SHP77 (cell line): ENCODE measurements around the gene TRIM2.
"Not testable (repeated sequence)": the region's sequence is repeated elsewhere in the genome, so short reads cannot be mapped to it uniquely, and the experiment has no call there.

Experiments
- DNase-seq, 2 experiments: peaks; one replicate each; lab custom pipeline; 2025; lab: John Stamatoyannopoulos, UW

The TRIM2 gene

DNA sequence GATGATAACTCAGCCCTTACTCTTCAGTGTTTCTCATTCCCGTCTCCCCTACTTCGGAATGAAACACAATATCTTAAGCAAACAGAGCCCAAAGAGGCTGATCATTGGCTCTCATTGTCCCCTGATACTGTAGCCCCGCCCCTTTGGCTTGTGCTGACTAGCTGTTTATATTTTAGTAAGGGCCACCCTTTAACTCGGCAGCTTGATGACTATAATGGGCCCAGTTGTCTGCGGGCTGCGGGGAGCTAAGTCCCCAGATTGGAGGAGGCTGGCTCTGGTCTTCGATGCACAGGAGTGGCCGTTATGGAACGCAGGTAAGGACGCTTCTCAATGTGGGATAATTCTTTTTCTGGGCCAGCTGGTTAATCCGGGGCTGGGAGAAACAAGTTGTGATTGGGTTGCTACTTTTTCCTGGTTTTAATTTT is at the start of gene TRIM2:
Gene TRIM2, plus strand, starts transcription at position 197 of the 425 bp plus-strand sequence. Its CDS starts 88 bp downstream, at position 285.
- no peak for DNase-seq

DNA sequence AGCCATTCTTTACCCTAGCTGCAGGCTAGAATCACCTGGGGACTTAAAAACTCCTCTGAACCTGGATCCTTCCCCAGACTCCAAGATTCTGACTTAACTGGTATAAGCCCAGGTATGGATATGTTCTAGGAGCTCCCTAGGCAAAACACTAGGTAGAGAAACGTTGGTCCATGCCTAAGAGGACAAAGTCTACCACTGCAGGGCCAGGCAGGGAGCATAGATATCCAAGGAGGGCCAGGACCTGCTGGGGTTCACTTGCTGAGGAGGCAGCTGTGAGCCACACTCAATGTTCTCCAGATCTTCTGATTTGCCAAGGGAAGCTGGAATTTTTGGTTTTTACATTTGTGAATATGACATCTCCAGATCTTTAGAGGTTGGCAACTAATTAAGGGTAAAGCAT is 48.6 kb upstream of the TRIM2 start:
- DNase-seq: no peak

DNA sequence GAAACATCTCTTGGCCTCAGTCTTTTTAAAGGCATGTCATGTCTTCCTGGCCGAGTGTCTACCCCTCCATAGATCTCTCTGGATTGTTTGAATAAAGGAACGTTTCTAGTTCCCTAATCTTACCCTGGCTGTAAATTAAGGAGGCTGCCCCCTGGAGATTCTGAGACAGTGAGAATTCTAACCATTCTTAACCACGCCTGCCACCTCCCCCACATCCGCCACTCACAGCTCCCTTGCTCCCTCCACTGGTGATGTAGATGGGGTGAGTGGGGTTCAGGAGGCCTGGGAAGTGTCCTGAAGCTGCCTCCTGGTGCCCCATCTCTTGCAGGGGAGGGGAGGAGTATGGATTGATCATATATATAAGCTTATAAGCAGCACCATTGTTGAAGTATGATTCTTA is 48.0 kb upstream of the TRIM2 start:
- DNase-seq: no peak

DNA sequence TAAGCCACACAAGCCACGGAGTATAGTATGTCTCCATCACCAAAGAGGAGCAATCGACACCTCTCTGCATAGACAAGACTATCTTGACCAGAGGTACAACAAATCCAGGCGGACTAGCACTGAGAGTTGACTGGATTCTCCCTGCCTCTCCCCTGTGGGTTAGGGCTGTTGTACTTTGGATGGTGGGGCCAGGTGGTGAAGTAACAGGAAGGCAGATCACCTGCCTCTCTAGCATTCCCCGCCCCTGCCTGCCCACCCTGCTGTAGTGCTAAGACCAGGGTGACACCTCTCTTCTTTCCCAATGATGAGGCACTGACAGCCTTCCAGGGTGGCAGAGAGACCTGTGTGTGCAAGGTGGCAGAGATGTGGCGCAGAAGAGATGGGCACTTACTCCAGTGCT is 47.5 kb upstream of the TRIM2 start:
- no peak for DNase-seq

DNA sequence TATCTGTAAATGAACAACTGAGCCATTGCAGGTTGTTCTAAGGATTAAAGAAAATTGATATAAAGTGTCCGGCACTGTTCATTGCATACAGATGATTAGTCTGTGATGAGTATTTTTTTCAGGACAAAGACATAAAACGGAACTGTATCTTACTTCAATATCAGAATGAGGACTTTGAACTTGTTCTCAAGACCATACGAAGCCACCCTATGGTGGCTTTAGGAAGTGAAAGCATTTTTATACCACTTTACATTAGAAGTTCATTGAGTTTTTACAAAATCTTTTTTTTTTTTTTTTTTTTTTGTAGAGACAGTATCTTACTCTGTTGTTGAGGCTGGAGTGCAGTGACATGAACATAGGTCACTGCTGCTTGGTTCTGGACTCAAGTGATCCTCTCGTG is 45.2 kb upstream of the TRIM2 start:
- no peak for DNase-seq

DNA sequence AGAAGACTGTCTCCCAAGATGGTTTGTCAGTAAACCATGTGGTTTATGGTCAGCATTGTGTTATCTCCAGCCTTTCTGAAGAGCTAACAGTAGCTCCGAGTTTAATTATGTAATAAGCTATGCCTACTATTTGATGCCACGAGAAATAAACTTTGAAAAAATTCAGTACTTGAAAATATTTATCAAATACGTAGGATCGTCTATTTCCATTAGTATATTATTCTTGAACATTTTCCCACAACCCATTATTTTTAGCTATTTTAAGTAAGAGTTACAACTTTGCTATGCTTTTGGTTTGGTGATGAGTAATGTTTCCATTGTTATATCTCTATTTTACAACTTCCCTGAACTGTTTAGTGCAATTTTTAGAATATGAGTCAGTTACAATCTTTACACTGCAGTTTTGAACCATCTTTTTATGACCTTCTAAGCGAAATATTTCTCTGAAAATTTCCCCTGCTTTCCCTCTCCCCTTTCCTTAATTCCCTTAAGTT is 44.5 kb upstream of the TRIM2 start:
- no peak for DNase-seq

DNA sequence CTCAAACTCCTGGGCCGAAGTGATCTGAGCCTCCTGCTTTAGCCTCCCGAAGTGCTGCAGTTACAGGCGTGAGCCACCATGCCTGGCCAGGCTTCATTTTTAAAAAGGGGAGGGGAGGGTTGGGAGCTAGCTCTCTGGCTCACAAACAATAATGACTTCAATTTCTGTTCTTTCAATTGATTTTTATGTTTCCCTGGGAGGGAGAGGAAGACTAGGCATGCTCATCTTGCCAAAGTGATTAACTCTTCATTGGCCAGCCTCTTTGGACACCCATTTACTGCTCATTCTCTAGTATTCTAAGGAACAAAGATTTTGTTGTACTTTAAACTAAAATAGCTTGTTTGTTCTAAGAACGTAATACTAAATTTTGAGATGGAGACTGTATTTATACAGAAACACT is 43.4 kb upstream of the TRIM2 start:
- no peak for DNase-seq

DNA sequence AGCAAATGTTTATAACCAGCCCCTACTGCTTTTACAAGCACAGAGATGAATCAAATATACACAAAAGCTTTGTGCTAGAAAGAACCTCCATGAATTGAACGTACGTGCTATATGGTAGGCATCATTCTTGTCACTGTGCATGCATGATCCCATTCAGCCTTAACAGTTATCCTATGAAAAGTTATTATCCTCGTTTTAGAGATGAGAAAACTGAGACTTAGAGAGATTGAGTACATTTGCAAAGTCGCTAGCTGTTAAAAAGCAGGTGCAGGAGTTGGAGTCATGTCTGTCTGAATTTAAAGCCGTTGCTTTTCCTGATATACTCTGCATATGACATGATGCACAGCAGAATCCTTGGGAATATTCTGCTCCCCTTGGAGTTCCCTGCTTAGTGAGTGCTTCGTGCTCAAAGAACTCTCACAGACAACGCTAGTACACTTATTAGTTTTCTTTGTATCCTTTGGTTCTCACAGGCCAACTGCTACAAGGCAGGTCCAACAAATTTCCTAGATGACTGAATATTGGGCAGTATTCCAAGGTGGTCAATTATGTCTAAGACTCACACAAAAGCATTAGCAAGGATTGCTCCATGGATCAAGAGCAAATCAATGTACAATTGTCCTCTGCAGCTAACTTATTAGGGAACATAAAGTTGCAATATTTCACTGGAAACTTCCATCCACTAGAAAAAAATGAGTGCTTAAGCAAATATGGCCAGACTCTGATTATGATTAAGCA is 42.8 kb upstream of the TRIM2 start:
- no peak for DNase-seq

DNA sequence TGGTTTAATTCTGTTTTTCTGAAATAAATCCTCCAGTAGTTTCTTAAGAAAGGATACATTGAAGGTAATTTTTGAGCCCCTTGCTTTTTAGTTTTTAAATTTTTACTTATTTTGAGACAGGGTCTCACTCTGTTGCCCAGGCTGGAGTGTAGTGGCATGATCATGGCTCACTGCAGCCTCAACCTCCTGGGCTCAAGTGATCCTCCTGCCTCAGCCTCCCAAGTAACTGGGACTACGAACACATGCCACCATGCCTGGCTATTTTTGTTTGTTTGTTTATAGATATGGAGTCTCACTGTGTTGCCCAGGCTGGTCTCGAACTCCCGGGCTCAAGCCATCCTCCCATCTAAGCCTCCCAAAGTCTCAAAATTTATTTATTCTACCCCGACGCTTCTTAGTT is 39.0 kb upstream of the TRIM2 start:
- DNase-seq: not testable (repeated sequence)

DNA sequence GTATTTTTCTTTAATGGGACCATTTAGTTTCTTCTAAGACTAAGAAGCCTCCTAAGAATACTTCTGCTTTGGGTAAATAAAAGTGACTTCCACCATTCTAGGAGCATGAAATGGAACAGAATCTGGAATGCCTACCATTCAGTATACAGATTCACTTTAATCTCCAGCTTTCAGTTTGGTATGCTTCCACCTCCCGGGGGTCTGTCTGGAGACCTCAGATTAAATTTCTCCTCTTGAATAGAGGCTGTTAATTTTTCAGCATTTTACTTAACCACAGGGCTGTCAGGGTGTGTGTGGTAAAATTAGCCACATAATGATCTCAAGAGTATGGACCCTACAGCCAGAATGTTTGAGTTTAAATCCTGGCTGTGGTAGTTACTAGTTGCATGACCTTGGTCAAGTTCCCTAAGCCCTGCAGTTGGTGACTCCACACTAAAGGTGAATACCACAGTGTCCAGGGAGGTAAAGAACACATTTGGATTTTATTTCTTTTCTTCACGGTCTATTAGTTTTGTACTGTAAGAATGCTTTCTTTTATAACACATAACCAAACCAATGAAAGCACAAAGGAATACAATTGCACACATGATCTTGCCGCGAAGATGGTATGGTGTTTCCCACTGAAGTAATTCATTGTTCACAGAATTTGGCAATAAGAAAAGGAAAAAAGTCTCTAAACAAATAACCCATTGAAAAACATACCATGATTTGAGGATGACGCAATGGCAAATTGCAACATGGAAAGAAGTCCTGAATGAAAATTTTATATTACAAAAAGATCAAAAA is 37.3 kb upstream of the TRIM2 start:
- no peak for DNase-seq

DNA sequence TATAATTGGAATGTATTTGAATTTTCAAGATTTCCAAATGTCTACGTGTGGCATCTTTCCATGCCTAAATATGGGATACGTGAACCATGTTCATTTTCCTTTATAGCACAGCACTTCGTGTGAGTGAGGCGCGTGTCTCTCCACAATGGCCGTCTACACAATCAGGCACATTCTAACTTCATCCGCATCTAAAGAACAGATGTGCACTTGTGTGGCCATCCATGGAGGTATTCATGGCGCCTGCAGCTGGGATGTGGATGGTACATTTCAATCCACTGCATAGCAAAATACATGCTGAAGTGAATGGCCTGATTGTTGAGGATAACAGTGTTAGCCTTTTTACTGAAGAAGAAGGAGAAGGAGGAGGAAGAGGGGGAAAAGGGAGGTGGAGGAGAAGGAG is 34.5 kb upstream of the TRIM2 start:
- no peak for DNase-seq

DNA sequence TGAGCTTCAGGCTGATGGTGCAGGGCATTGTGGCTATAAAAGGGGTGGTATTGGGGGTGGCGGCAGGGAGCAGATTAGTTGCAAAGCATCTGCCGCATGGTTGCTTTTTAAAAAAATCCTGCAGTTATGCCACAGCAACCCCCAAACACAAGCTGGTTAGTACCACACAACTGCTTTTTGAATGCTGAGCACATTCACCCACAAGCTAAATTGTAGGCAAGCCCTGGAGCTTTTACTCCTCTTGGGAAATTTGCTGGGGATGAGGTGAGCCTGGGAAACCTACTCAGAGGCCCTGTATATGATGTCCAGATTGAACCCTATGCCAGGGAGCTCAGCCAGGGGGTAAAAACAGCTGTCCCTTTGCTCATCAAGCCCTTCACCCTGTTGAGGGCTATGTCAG is 33.8 kb upstream of the TRIM2 start:
- DNase-seq: no peak

DNA sequence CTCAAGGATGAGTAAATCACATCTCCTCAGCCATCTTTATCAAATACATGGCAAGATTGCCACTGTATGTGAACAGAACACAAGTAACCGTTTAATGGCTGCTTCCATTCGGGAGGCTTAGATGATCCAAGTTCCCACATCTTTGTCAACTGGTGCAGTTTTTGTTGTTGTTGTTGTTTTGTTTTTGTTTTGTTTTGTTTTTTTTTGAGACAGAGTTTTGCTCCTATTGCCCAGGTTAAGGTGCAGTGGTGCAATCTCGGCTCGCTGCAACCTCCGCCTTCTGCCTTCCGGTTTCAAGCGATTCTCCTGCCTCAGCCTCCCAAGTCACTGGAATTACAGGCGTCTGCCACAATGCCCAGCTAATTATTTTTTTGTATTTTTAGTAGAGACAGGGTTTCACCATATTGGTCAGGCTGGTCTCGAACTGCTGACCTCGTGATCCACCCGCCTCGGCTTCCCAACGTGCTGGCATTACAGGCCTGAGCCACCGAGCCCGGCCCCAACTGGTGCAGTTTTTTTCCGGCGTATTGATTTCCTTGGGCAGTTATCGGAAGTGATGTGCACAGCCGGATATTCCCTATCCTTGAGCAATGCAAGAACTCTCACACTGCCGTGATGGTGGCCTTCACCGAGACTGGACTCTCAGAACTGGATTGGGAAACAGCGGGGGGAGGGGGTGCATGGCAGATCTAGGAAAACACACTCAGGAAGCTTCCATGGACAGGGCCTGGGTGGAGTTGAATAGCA is 29.2 kb upstream of the TRIM2 start:
- DNase-seq: no peak

DNA sequence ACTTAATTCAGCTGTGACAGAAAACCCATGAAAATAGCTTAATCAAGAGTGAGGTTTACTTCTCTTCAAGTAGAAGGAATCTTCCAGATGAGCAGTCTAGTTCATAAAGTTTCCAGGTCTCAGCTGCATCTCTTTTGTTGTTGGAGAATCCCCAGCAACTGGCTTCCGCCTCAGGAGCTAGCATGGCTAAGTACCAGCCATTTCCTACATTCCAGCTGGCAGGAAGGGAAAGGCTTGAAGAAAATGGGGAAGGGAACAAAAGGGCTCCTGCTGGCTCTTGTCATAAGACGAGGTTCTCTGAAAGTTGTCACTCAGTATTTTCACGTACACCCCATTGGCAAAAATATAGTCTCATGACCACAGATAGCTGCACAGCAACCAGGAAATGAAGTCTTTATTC is 27.3 kb upstream of the TRIM2 start:
- no peak for DNase-seq

DNA sequence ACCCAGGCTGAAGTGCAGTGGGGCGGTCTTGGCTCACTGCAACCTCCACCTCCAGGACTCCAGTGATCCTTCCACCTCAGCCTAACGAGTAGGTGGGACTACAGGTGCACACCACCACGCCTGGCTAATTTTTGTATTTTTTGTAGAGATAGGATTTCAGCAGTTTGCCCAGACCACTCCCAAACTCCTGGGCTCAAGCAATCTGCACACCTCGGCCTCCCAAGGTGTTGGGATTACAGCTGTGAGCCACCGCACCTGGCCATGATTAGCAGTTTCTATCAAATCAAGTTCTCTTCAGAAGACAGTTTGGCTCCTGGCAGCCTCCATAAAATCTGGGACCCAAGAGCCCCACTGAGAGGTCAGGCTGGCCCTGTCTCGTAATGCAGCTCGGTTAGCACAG is 26.4 kb upstream of the TRIM2 start:
- no peak for DNase-seq

DNA sequence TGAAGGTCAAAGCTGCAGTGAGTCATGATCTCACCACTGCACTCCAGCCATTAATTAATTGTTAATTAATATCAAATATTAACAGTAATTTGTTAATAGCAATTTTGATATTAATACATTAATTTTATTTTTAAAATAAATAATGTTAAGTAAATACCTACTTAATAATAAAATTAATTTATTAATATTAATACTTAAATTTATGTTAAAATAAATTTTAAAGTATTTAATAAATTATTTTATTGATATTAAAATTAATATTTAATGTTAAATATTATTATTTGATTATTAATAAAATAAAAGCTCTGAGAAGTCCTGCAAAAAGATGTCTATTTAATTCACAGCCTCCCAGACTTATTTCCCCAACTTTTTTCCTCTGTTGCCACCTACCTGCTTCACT is 25.1 kb upstream of the TRIM2 start:
- no peak for DNase-seq

DNA sequence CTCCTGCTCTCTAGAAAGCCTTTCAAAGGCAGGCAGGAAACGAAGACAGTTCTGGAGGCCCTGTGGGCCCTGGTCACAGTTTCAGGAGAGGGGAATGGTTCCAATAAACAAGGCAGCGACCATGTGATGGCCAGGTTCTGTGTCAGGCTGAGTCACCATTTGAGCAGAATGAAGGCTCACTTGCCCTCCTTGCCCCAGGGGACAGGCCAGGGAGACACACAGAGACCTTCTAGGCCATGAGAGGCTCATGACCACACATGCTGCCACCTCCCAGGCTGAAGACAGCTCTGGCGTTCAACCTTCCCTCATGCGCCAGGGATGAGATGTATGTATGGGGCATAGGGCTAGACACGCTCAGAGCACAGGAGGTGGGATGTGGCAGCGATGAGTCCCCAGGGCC is 22.9 kb upstream of the TRIM2 start:
- DNase-seq: no peak

DNA sequence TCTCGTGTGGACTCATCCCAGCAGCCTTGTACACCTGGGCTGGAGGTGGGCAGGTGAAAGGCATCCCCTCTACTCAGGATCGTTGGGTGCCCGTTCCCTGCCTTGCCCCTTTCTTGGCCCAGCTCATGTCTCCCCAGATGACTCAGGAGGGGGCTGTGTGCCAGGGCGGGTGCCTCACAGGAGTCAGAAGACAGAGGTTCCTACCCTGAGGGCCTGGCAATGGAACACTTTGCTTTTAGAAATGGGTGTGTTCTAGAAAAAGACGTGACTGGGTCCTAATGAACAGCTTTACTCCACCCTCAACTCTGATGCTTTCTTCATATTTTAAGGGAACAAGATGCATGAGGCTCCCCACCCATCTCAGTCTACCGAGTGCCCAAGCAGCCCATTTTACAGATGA is 22.5 kb upstream of the TRIM2 start:
- DNase-seq: no peak

DNA sequence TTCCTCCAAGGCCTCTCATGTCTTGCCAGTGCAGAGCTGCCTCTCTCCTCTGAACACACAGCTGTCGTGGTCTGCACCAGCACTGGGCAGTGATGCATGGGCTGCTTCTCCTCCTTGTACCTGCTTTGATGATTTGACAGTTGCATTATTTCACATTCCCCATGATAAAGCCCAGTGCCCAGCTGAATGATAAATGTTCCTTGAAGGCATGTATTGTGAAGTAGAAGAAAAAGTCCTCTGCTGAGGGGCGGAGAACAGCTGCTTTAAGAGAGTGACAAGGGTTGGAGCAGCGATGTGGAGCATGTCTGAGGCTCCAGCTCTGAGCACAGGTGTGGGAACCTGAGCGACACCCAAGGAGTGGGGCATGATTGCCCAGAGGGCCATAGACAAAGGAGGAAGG is 21.1 kb upstream of the TRIM2 start:
- no peak for DNase-seq

DNA sequence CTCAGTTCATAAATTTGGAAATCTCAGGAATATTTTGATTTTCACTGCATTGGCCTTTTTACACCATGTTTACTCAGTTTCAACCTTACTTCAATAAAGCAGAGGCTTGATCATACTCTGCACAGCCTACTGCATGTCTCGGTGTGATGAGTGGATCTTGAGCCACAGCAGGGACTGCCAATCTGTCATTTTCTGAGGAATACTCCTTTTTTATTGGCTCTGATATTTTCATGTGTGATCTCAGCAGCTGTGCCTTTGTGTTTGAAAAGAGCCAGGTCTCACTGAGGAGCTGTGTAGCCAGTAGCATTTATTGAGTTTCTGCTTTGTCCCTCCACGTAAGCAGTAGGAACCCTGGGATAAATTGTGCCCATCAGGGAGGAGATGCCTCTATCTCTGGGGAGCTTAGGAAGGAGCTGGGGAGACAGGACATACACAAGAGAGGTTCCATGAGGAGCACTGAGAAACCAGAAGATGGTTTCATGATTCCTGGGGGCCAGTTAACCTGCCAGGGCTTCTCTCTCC is 18.9 kb upstream of the TRIM2 start:
- DNase-seq: no peak

DNA sequence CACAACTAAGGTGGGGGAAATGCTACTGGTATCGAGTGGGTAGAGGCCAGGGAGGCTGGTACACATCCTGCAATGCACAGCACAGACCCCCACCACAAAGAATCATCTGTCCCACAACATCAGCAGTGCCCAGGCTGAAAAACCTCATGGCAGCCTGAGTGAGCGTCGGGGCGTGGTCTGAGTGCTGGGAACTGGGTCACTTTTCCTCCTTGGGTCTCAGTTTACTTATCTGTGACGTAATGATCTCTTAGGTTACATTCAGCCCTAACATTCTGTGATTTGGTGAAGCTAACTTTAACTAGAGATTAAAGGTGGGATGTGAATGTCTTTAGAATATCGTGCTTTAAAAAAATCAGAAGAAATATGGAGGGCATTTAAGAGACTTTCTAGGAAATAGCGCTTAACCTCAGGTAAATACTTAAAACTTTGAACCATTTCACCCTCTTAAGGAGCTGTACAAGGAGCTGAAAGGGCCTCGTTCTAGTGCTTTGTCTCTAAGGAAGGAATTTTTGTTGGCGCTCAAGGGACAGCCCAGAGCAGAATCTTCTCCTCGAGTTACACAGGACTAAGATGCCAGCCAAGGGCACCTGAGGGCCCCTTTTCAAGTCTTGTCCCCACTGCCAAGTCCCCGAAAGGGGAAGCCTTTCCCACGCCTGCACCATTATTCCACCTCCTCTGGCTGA is 18.1 kb upstream of the TRIM2 start:
- no peak for DNase-seq
